HepG2 (cell line): ENCODE measurements around the gene TSPAN11. TPM values are rescaled to one million over a fixed set of nuclear protein-coding genes. Genes with fewer than 3 reads are reported as not detected.

Experiments
- ATAC-seq: fragments of 200-7000 bp; cut with Tn5 transposase; 3 replicates; pipeline ENCODE4 v1.9.1; 2020; ENCODE audit warnings: mild to moderate bottlenecking, moderate library complexity
- BruUV-seq: library from RNA; stranded (reverse); fragments of 400-500 nt; replicated peaks from 2 replicates; lab custom pipeline; 2021; lab: Mats Ljungman, UMichigan
- CTCF ChIA-PET: fragments of 300-600 bp; formaldehyde crosslinking; extraction: SDS; loops from one replicate; lab custom pipeline; 2021; ENCODE audit warnings: low total read pairs, inconsistent platforms, low intra/inter-chr PET ratio; lab: Yijun Ruan, JAX
- POLR2A ChIA-PET: fragments of 350-600 bp; sonication (Branson Sonifier 250); formaldehyde crosslinking; loops from one replicate; lab custom pipeline; 2020; ENCODE audit warnings: antibody characterized with exemption, inconsistent platforms; lab: Yijun Ruan, JAX
- DNase-seq: peaks from one replicate; pipeline ENCODE4 v3.0.0-alpha.2; 2015; ENCODE audit warnings: low spot score
- FAIRE-seq: peaks from 3 replicates; lab custom pipeline; 2011; peaks lifted over from hg19 to GRCh38; lab: Jason Lieb, UNC
- H2AFZ ChIP-seq: one replicate; pipeline ENCODE4 v1.6.1; 2011; ENCODE audit warnings: low read length, inconsistent platforms
- H3K27ac ChIP-seq: fragments of 300-600 bp; 3 replicates; pipeline ENCODE4 v1.8.0; 2011; ENCODE audit warnings: mixed run types, mild to moderate bottlenecking, mixed read lengths, low read length, inconsistent platforms; ENCODE audit not compliant: insufficient read depth; ENCODE audit errors: extremely low read length
- H3K27me3 ChIP-seq, 2 experiments: fragments of 200-600 bp in 1 of 2; 2 replicates in 1 of 2; 3 replicates in 1 of 2; pipeline versions ENCODE4 v1.6.0 to v1.8.0; 2011; ENCODE audit warnings: low read length in 2 of 2, mild to moderate bottlenecking in 2 of 2, moderate library complexity in 2 of 2, inconsistent platforms in 1 of 2; ENCODE audit not compliant: insufficient read depth in 2 of 2, control insufficient read depth in 1 of 2
- H3K36me3 ChIP-seq, 2 experiments: fragments of 200-600 bp in 1 of 2; replicated peaks in 1 of 2; 2 replicates in 1 of 2; 3 replicates in 1 of 2; pipeline versions ENCODE4 v1.5.1 to v1.8.0; 2011; ENCODE audit warnings: low read length in 2 of 2, inconsistent platforms in 1 of 2; ENCODE audit not compliant: insufficient read depth in 2 of 2, control insufficient read depth in 1 of 2
- H3K4me1 ChIP-seq: 2 replicates; pipeline ENCODE4 v1.5.1; 2012; ENCODE audit warnings: low read length, inconsistent platforms; ENCODE audit not compliant: insufficient read depth
- H3K4me2 ChIP-seq: 2 replicates; pipeline ENCODE4 v1.6.0; 2011; ENCODE audit warnings: low read depth, low read length, inconsistent platforms
- H3K4me3 ChIP-seq, 3 experiments: fragments of 200-600 bp in 1 of 3; sonication (generic), shearing (Covaris generic) in 1 of 3; replicated peaks in 1 of 3; 2 replicates each; pipeline ENCODE4 v1.5.1; 2011 to 2016; ENCODE audit warnings: low read length in 3 of 3, inconsistent platforms in 2 of 3, low read depth in 2 of 3, mild to moderate bottlenecking in 2 of 3, control low read depth in 1 of 3, mixed read lengths in 1 of 3; ENCODE audit not compliant: insufficient read depth in 1 of 3
- H3K79me2 ChIP-seq: one replicate; pipeline ENCODE4 v1.6.1; 2011; ENCODE audit warnings: low read length, inconsistent platforms; ENCODE audit not compliant: insufficient read depth
- H3K9ac ChIP-seq: 2 replicates; pipeline ENCODE4 v1.6.0; 2011; ENCODE audit warnings: mild to moderate bottlenecking, low read depth, low read length, inconsistent platforms; ENCODE audit not compliant: insufficient read depth
- H3K9me3 ChIP-seq: 2 replicates; pipeline ENCODE4 v1.5.1; 2012; ENCODE audit warnings: mild to moderate bottlenecking, low read length
- H4K20me1 ChIP-seq: 2 replicates; pipeline ENCODE4 v1.6.0; 2011; ENCODE audit warnings: inconsistent platforms, mild to moderate bottlenecking, low read length, moderate library complexity; ENCODE audit not compliant: insufficient read depth
- BATF2 ChIP-seq: sonication (generic); formaldehyde crosslinking; IDR thresholded peaks from 2 replicates; pipeline ENCODE4 v1.8.0; 2022; ENCODE audit warnings: mild to moderate bottlenecking, missing genetic modification reagents, moderate library complexity
- BRCA1 ChIP-seq: sonication (generic); formaldehyde crosslinking; IDR thresholded peaks from 2 replicates; pipeline ENCODE4 v1.4.0; 2020; ENCODE audit warnings: missing genetic modification reagents
- CERS6 ChIP-seq: sonication (generic); formaldehyde crosslinking; IDR thresholded peaks from 2 replicates; pipeline ENCODE4 v1.5.0; 2020; ENCODE audit warnings: missing genetic modification reagents
- CREB3 ChIP-seq: sonication (generic); formaldehyde crosslinking; IDR thresholded peaks from 2 replicates; pipeline ENCODE4 v1.5.0; 2020; ENCODE audit warnings: missing genetic modification reagents
- ETV6 ChIP-seq: sonication (generic); formaldehyde crosslinking; conservative IDR thresholded peaks from 2 replicates; pipeline ENCODE4 v1.4.0; 2020; ENCODE audit warnings: missing genetic modification reagents
- FOXM1 ChIP-seq: sonication (generic); formaldehyde crosslinking; IDR thresholded peaks from 2 replicates; pipeline ENCODE4 v1.5.0; 2020; ENCODE audit warnings: missing genetic modification reagents
- FUBP1 ChIP-seq: sonication (generic); formaldehyde crosslinking; IDR thresholded peaks from 2 replicates; pipeline ENCODE4 v1.5.1; 2020; ENCODE audit warnings: missing genetic modification reagents, mild to moderate bottlenecking, borderline replicate concordance
- HOXA5 ChIP-seq: sonication (generic); formaldehyde crosslinking; IDR thresholded peaks from 2 replicates; pipeline ENCODE4 v1.4.0; 2020; ENCODE audit warnings: missing genetic modification reagents
- MTF2 ChIP-seq: sonication (generic); formaldehyde crosslinking; IDR thresholded peaks from 2 replicates; pipeline ENCODE4 v1.5.0; 2020; ENCODE audit warnings: missing genetic modification reagents, borderline replicate concordance
- MYNN ChIP-seq: sonication (generic); formaldehyde crosslinking; IDR thresholded peaks from 2 replicates; pipeline ENCODE4 v1.4.0; 2020; ENCODE audit warnings: mild to moderate bottlenecking, low read depth, missing genetic modification reagents
- MYPOP ChIP-seq: sonication (generic); formaldehyde crosslinking; IDR thresholded peaks from 2 replicates; pipeline ENCODE4 v1.8.1; 2023; ENCODE audit warnings: mild to moderate bottlenecking, moderate library complexity, missing genetic modification reagents
- NBN ChIP-seq: fragments of 450-650 bp; conservative IDR thresholded peaks from 2 replicates; pipeline ENCODE4 v1.6.1; 2017
- NONO ChIP-seq, 2 experiments: fragments of 450-650 bp in 1 of 2; sonication (generic) in 1 of 2; formaldehyde crosslinking in 1 of 2; IDR thresholded peaks in 1 of 2; conservative IDR thresholded peaks in 1 of 2; 2 replicates each; pipeline versions ENCODE4 v1.6.1 to v1.8.0; 2017 to 2022; ENCODE audit warnings: mild to moderate bottlenecking in 1 of 2, missing genetic modification reagents in 1 of 2, moderate library complexity in 1 of 2
- REXO4 ChIP-seq: sonication (generic); formaldehyde crosslinking; IDR thresholded peaks from 2 replicates; pipeline ENCODE4 v1.8.0; 2022; ENCODE audit warnings: missing genetic modification reagents, mild to moderate bottlenecking, borderline replicate concordance
- SP2 ChIP-seq: sonication (generic); formaldehyde crosslinking; IDR thresholded peaks from 2 replicates; pipeline ENCODE4 v1.5.1; 2020; ENCODE audit warnings: mild to moderate bottlenecking, missing genetic modification reagents
- TFDP1 ChIP-seq: IDR thresholded peaks from 2 replicates; pipeline ENCODE4 v1.6.1; 2016; ENCODE audit warnings: missing compliant biosample characterization, missing genetic modification reagents, borderline replicate concordance
- ZMYM3 ChIP-seq: sonication (generic); formaldehyde crosslinking; IDR thresholded peaks from 2 replicates; pipeline ENCODE4 v1.5.1; 2020; ENCODE audit warnings: mild to moderate bottlenecking, missing genetic modification reagents
- ZNF709 ChIP-seq: sonication (generic); formaldehyde crosslinking; IDR thresholded peaks from 2 replicates; pipeline ENCODE4 v1.5.0; 2020; ENCODE audit warnings: mild to moderate bottlenecking, missing genetic modification reagents
- WGBS: methylation state at CpG from one replicate; pipeline ENCODE4 v1.1.6; 2017; ENCODE audit warnings: low lambda C conversion rate; 5-methylcytosine and 5-hydroxymethylcytosine counted together
- in situ Hi-C: cut with HindIII; loops from 2 replicates; pipeline ENCODE4 v1.10.0; 2017; ENCODE audit warnings: low pct_unique_long_range_greater_than_20kb; ENCODE audit not compliant: extremely low pct_ligation_motif_present
- intact Hi-C: fragments of 100-400 bp; cut with micrococcal nuclease; formaldehyde crosslinking; loops from one replicate; pipeline ENCODE4 v1.10.0; 2022; ENCODE audit not compliant: unreplicated experiment
- polyA plus RNA-seq, 8 experiments: library from polyadenylated mRNA; depleted of rRNA in 3 of 8; stranded (reverse) in 7 of 8; unstranded in 1 of 8; fragments of >200 nt; fragmentation: Illumina TruSeq in 4 of 8; extraction: Trizol in 4 of 8; gene quantifications; 2 replicates each; pipeline versions ENCODE4 v1.2.1 to v1.2.3, GENCODE V29; 2011 to 2016; ENCODE audit warnings: low read depth in 4 of 8, missing spikeins in 1 of 8, mixed read lengths in 1 of 8; ENCODE audit not compliant: insufficient read depth in 1 of 8
- total RNA-seq, 5 experiments: library from RNA; depleted of rRNA; stranded (reverse); fragments of >200 nt; fragmentation: Illumina TruSeq; extraction: Trizol; gene quantifications; 2 replicates each; pipeline ENCODE4 v1.2.3, GENCODE V29; 2016; ENCODE audit warnings: low read depth in 1 of 5

Gene TSPAN11
- total and polyA plus RNA-seq, 2 of the 13 experiments (the other 11 are each of a cell fraction or from before 2014, with no cell fraction given), result 0.01 to 0.07 TPM

GRCh38 chr12:30923057-30923456, 3.5 kb upstream of the TSPAN11 start:
- Histone ChIP-seq H2AFZ (no peak overlapping the region), H3K27ac (no peak overlapping the region), H3K9me3 (no peaks in the 10 kb centered on the region), H3K4me3 (no peak overlapping the region), H3K36me3 (no peaks in the 10 kb centered on the region), H4K20me1 (no peaks in the 10 kb centered on the region), H3K9ac (no peak overlapping the region), H3K79me2 (no peaks in the 10 kb centered on the region), H3K4me2 (no peak overlapping the region), H3K27me3 (peaks cover 2 to 37% of the 10 kb centered on the region in 2 experiments), H3K4me1 (no peaks in the 10 kb centered on the region)
- in situ Hi-C loops (no loop called here), intact Hi-C loops (no loop called here)
- ATAC-seq (no peak), FAIRE-seq (no peak), DNase-seq (no peak)
- ChIA-PET POLR2A (no interaction called here), CTCF (no interaction called here)
- BruUV-seq, result no TSS peak
- TF ChIP-seq REXO4, result no peak
- no peak for TF ChIP-seq ETV6 (CRISPR knock-in tag)
- TF ChIP-seq NBN, result no peak
- no peak for TF ChIP-seq NONO (IDR thresholded peaks at IDR 0.05)
- TF ChIP-seq NONO (CRISPR knock-in tag; conservative IDR thresholded peaks at IDR 0.05), result no peak
- no peak for TF ChIP-seq BATF2 (CRISPR knock-in tag)
- no peak for TF ChIP-seq FOXM1 (CRISPR knock-in tag)
- no peak for TF ChIP-seq SP2 (CRISPR knock-in tag)
- TF ChIP-seq ZNF709, result no peak
- TF ChIP-seq MYNN (CRISPR knock-in tag), result no peak
- no peak for TF ChIP-seq HOXA5 (CRISPR knock-in tag)
- TF ChIP-seq MYPOP (CRISPR knock-in tag), result no peak
- no peak for TF ChIP-seq ZMYM3
- TF ChIP-seq TFDP1, result no peak
- TF ChIP-seq CERS6, result no peak
- no peak for TF ChIP-seq FUBP1 (CRISPR knock-in tag)
- TF ChIP-seq CREB3 (CRISPR knock-in tag), result no peak
- no peak for TF ChIP-seq BRCA1
- TF ChIP-seq MTF2 (CRISPR knock-in tag), result no peak
- 33% methylated on average over 1 of the region's 1 CpG for WGBS
